ENCODE measurements around the gene MMP7.

MMP7 gene

DNA sequence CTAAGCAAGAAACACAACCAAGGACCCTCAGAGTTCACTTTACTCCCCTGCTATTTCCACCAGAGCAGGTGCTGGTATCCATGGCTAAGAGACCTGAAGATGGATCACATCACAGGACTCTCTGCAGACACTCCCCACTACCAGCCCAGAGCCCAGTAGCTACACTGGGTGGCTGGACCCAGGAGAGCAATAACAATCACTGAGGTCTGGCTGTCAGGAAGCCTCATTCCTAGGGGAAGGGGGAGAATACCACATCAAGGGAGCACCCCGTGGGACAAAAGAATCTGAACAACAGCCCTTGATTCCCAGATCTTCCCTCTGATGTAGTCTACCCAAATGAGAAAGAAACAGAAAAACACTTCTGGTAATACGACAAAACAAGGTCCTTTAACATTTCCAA is 9.0 kb upstream of the MMP7 start:
- DNase-seq (ENCODE audit: low read depth) = no peak

- no peak for DNase-seq (ENCODE audit: low read depth)
These were observed 8.4 kb upstream of the MMP7 start for GRCh38 chr11:102538932-102539331.

GRCh38 chr11:102534261-102534872 is 3.8 kb upstream of the MMP7 start:
- DNase-seq (ENCODE audit: low read depth) = no peak

GRCh38 chr11:102528618-102529017 is 1.9 kb downstream of the MMP7 start:
- DNase-seq (ENCODE audit: low read depth) = no peak

DNA sequence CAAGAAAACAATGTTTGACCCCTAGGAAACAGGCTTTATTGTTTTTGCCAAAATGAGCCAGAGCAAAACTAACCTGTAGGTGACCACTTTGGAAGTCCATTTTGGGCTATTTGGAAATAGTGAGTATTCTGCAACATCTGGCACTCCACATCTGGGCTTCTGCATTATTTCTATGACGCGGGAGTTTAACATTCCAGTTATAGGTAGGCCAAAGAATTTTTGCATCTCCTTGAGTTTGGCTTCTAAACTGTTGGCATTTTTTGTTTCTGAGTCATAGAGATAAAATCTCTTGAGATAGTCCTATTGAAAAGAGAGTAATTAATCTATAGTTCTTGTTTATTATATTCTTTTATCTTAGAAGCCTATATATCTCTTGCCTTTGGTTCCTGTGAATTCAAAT is 2.9 kb downstream of the MMP7 start:
- DNase-seq (ENCODE audit: low read depth) = no peak

DNA sequence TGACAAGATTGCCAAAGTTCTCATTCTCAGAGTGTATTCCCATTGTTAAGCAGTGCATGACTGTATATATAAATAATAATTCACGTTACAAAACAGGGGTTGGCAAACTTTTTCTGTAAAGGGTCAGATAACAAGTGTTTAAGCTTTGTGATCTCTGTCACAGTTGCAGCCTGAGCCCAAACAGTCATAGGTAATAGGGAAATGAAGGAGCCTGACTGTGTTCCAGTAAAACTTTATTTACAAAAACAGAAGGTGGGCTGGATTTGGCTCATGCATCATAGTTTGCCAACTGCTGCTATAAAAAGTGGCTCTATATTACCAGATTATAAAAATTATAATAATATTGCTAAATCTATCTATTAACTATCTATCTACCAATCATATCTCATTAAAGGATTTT is 3.5 kb downstream of the MMP7 start:
- DNase-seq (ENCODE audit: low read depth) = no peak

GRCh38 chr11:102523887-102524286 is 6.7 kb downstream of the MMP7 start:
- no peak for DNase-seq (ENCODE audit: low read depth)

GRCh38 chr11:102523189-102523570 is 7.4 kb downstream of the MMP7 start:
- no peak for DNase-seq (ENCODE audit: low read depth)

GRCh38 chr11:102522312-102523188 is 8.0 kb downstream of the MMP7 start:
- DNase-seq (ENCODE audit: low read depth) = no peak

DNA sequence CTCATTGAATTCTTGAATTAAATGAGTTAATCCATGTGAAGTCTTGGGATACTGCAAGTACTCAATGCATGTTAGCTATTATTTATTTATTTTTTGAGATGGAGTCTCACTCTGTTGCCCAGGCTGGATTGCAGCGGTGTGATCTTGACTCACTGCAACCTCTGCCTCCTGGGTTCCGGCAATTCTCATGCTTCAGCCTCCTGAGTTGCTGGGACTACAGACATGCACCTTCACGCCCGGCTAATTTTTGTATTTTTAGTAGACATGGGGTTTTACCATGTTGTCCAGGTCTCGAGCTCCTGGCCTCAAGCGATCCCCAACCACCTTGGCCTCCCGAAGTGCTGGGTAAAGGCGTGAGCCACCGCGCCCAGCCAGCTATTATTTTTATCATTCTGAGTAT is 9.4 kb downstream of the MMP7 start:
- no peak for DNase-seq (ENCODE audit: low read depth)

- DNase-seq (ENCODE audit: low read depth) = no peak
These were observed 10.0 kb downstream of the MMP7 start for GRCh38 chr11:102520514-102520913.

- DNase-seq (ENCODE audit: low read depth) = peak; percentile 66
These were observed 12.1 kb downstream of the MMP7 start for GRCh38 chr11:102518296-102519094.

GRCh38 chr11:102517670-102518069 is 12.9 kb downstream of the MMP7 start:
- no peak for DNase-seq (ENCODE audit: low read depth)

GRCh38 chr11:102516179-102516578 is 14.4 kb downstream of the MMP7 start:
- no peak for DNase-seq (ENCODE audit: low read depth)

DNA sequence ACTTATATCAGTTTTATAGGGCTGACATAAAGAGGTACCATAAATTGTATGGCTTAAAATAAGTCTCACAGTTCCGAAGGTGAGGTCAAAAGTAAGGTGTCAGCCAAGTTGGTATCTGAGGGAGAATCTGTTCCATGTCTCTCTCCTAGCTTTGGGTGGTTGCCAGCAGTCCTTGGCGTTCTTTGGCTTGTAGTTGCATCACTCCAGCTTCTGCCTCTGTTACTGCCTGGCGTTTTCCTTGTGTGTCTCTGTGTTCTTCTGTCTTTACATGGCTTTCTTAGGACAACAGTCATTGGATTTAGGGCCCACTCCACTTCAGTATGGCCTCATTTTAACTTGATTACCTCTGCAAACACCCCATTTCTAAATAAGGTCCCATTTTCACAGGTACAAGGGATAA is 16.7 kb downstream of the MMP7 start:
- DNase-seq (ENCODE audit: low read depth) = peak; percentile 38

DNA sequence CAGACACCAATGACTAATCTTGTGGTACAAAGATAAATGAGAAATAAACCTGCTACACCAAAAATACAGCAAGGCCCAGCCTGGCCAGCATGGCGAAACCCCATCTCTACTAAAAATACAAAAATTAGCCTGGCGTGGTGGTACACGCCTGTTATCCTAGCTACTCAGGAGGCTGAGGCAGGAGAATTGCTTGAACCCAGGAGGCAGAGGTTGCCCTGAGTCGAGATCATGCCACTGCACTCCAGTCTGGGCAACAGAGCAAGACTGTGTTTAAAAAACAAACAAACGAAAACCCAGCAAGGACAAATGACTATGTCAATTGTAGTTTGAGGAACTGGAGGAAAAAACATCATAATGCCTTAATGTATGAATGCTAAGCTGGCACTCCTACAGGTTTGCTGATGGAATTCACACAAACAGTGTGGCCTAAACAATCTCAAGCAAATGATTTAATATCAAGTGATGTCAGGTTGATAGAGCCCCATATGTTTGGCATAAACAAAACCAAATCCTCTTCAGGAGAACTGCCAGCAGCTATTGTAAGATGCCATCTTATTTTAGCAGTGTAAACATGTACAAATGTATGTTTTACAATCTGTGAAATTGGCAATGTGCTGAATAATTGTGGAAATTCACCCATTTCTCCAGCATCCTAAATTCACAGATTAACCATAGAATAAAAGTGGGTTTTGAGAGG is 20.0 kb downstream of the MMP7 start:
- no peak for DNase-seq (ENCODE audit: low read depth)

DNA sequence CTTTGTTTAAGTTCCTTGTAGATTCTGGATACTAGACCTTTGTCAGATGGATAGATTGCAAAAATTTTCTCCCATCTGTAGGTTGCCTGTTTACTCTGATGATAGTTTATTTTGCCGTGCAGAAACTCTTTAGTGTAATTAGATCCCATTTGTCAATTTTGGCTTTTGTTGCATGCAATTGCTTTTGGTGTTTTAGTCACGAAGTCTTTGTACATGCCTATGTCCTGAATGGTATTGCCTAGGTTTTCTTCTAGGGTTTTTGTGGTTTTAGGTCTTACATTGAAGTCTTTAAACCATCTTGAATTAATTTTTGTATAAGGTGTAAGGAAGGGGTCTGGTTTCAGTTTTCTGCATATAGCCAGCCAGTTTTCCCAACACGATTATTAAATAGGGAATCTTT is 27.7 kb downstream of the MMP7 start:
- peak; percentile 11 for DNase-seq (ENCODE audit: low read depth)

DNA sequence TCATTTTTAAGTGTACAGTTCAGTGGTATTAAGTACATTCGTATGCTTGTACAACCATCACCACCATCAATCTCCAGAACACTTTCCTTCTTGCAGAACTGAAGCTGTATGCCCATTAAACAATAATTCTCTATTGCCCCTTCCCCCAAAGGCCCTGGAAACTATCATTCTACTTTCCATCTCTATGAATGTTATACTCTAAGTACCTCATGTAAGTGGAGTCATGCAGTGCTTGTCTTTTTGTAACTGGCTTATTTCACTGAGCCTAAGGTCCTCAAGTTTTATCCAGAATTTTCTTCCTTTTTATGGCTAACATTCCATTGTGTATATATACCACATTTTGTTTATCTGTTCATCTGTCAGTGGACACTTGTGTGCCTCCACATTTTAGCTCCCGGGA is 29.7 kb downstream of the MMP7 start:
- DNase-seq (ENCODE audit: low read depth) = no peak

- no peak for DNase-seq (ENCODE audit: low read depth)
These were observed 30.6 kb downstream of the MMP7 start for GRCh38 chr11:102499931-102500330.

- no peak for DNase-seq (ENCODE audit: low read depth)
These were observed 31.4 kb downstream of the MMP7 start for GRCh38 chr11:102499151-102499550.

DNA sequence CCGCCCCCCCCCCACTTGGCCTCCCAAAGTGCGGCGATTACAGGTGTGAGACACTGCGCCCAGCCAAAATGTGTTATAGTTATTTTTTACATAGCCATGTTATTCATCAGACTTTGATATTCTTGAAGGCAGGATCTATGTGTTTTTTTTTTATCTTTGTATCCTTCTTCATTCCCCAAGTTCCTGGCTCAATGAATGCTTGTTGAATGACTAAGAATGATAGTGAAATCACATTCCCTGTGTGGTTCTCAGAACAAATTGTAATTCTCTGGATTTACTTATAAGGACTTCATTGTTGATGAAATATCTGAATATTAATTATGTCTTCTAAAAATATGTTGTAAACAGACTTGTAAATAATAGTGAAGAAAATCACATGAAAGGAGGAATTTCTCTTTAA is 33.5 kb downstream of the MMP7 start:
- no peak for DNase-seq (ENCODE audit: low read depth)
